Colonic mucosa (tissue), 4 donors: ENCODE data around the gene CDH9. TPM values are rescaled to one million over a fixed set of nuclear protein-coding genes. Genes with fewer than 3 reads are reported as not detected.

Source experiments
- DNase-seq: peaks from one replicate; pipeline ENCODE4 v3.0.0-alpha.2; 2020
- H3K27ac ChIP-seq: fragments of 200-600 bp; one replicate; pipeline ENCODE4 v1.8.0; 2021
- H3K27me3 ChIP-seq: fragments of 200-600 bp; one replicate; pipeline ENCODE4 v1.8.0; 2021
- H3K36me3 ChIP-seq: fragments of 200-600 bp; one replicate; pipeline ENCODE4 v1.8.0; 2021
- H3K4me1 ChIP-seq: fragments of 200-600 bp; one replicate; pipeline ENCODE4 v1.8.0; 2021; ENCODE audit warnings: mild to moderate bottlenecking
- H3K4me3 ChIP-seq: fragments of 200-600 bp; one replicate; pipeline ENCODE4 v1.8.0; 2021
- H3K9ac ChIP-seq, 2 donors: one replicate each; pipeline ENCODE4 v1.7.0; 2013; ENCODE audit warnings: control low read depth in 2 of 2, low read depth in 2 of 2, low read length in 2 of 2
- H3K9me3 ChIP-seq: fragments of 200-600 bp; one replicate; pipeline ENCODE4 v1.8.0; 2021
- CTCF ChIP-seq: fragments of 200-600 bp; IDR thresholded peaks from one replicate; pipeline ENCODE4 v1.8.0; 2022; ENCODE audit warnings: antibody characterized with exemption, mild to moderate bottlenecking
- intact Hi-C: fragments of 100-400 bp; cut with DNase I; formaldehyde crosslinking; loops from one replicate; pipeline ENCODE4 v1.14.1; 2022
- total RNA-seq, 2 donors: library from RNA; stranded (reverse); fragmentation: NEBNext Ultra II Directional in 1 of 2; extraction: Animal tissue kit (Norgen Biotek cat#: 25700) in 1 of 2; gene quantifications; one replicate each; pipeline ENCODE4 v1.2.1, GENCODE V29; 2021
- donor health status: healthy.
- donor health status: DM: no; HTN: no; CAD: no.
- donor health status: DM: no; HTN: no; CAD: no.

The CDH9 gene
- total RNA-seq, 2 donors from 2014 or later, result not detected

GRCh38 chr5:27020973-27021372 lies 17.4 kb downstream of the CDH9 start:
- H3K9ac ChIP-seq, result no peak overlapping the region
- H3K9me3 ChIP-seq, result no peaks in the 10 kb centered on the region
- intact Hi-C loops, result no loop called here
- H3K4me3 ChIP-seq, result no peak overlapping the region
- DNase-seq, result no peak
- H3K36me3 ChIP-seq, result no peaks in the 10 kb centered on the region
- no peaks in the 10 kb centered on the region for H3K27me3 ChIP-seq
- no peak for TF ChIP-seq CTCF
- H3K27ac ChIP-seq, result no peak overlapping the region
- no peaks in the 10 kb centered on the region for H3K4me1 ChIP-seq

- intact Hi-C loops, result no loop called here
- Histone ChIP-seq H3K9ac (no peak overlapping the region), H3K27ac (no peak overlapping the region), H3K36me3 (no peaks in the 10 kb centered on the region), H3K4me3 (no peak overlapping the region), H3K9me3 (no peaks in the 10 kb centered on the region), H3K4me1 (no peaks in the 10 kb centered on the region), H3K27me3 (no peaks in the 10 kb centered on the region)
- no peak for DNase-seq
- no peak for TF ChIP-seq CTCF
Observed at GRCh38 chr5:27015758-27016157, 22.6 kb downstream of the CDH9 start.

- no peaks in the 10 kb centered on the region for H3K4me1 ChIP-seq
- H3K9ac ChIP-seq, result no peak overlapping the region
- no peak for TF ChIP-seq CTCF
- no peak overlapping the region for H3K27ac ChIP-seq
- DNase-seq, result no peak
- H3K36me3 ChIP-seq, result no peaks in the 10 kb centered on the region
- no peak overlapping the region for H3K4me3 ChIP-seq
- H3K9me3 ChIP-seq, result no peaks in the 10 kb centered on the region
- intact Hi-C loops, result no loop called here
- H3K27me3 ChIP-seq, result no peaks in the 10 kb centered on the region
Observed at GRCh38 chr5:27011274-27011673, 27.1 kb downstream of the CDH9 start.

GRCh38 chr5:27010646-27011045 lies 27.7 kb downstream of the CDH9 start:
- Histone ChIP-seq H3K9ac (no peak overlapping the region), H3K9me3 (no peaks in the 10 kb centered on the region), H3K4me1 (no peaks in the 10 kb centered on the region), H3K27me3 (no peaks in the 10 kb centered on the region), H3K27ac (no peak overlapping the region), H3K4me3 (no peak overlapping the region), H3K36me3 (no peaks in the 10 kb centered on the region)
- TF ChIP-seq CTCF, result no peak
- DNase-seq, result no peak
- intact Hi-C loops, result no loop called here

GRCh38 chr5:27009540-27009915 lies 28.9 kb downstream of the CDH9 start:
- intact Hi-C loops, result no loop called here
- Histone ChIP-seq H3K27me3 (no peaks in the 10 kb centered on the region), H3K9ac (no peak overlapping the region), H3K36me3 (no peaks in the 10 kb centered on the region), H3K4me1 (no peaks in the 10 kb centered on the region), H3K27ac (no peak overlapping the region), H3K9me3 (no peaks in the 10 kb centered on the region), H3K4me3 (no peak overlapping the region)
- no peak for DNase-seq
- TF ChIP-seq CTCF, result no peak
